ENCODE data around the gene MN1. TPM values are rescaled to one million over a fixed set of nuclear protein-coding genes. Genes with fewer than 3 reads are reported as not detected.

The MN1 gene
- total and polyA plus RNA-seq, 2 experiments from 2014 or later: 1.0 to 6.8 TPM

DNA sequence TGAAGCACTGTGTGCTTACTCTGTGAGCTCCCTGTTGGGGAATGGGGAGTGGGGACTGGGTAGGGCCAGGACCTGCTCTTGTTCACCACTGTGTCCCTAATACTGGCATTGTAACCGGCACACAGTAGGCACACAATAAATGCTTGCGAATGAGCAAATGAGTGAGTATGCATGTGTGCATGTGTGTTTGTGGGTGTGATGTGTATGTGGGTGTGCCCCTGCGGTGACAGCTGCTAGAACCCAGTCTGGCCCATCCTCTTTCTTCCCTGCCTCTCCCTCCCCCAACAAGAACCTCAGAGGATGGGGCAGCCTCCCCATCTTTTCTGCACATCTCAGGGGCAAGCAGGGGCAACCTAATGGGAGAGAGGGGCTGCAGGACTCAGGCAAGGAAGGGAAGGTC is 90.5 kb downstream of the MN1 start:
- H3K36me3 ChIP-seq (ENCODE audit: insufficient read depth): 0 out of 2 replicates have a peak, but pooled peaks cover 5% of the 10 kb centered on the region
- H3K4me3 ChIP-seq: no peak overlapping the region
- peaks cover 55% of the 10 kb centered on the region for H4K20me1 ChIP-seq (replicated peaks; ENCODE audit: insufficient read depth)
- H3K4me1 Mint-ChIP-seq: peaks cover 22% of the 10 kb centered on the region
- DNase-seq (ENCODE audit: low spot score) (no peak), ATAC-seq (no peak)
- H3K27me3 Mint-ChIP-seq (ENCODE audit: insufficient read depth, low read depth, poor library complexity): peaks cover 11% of the 10 kb centered on the region
- no peaks in the 10 kb centered on the region; the same call in 1 of the 3 replicates for H3K9me3 Mint-ChIP-seq
- no peak overlapping the region for H3K4me3 Mint-ChIP-seq
- no peak overlapping the region for H3K4me2 ChIP-seq
- peaks cover 63% of the 10 kb centered on the region for H3K36me3 Mint-ChIP-seq (ENCODE audit: low read depth)
- H3K27ac Mint-ChIP-seq: peak overlapping the region; percentile 26
- no peak overlapping the region for H2AFZ ChIP-seq
- H3F3A ChIP-seq (replicated peaks; ENCODE audit: low read depth): no peaks in the 10 kb centered on the region
- peaks cover 5% of the 10 kb centered on the region for H3K4me1 ChIP-seq (ENCODE audit: insufficient read depth)
- H3K27me3 ChIP-seq (ENCODE audit: insufficient read depth): no peaks in the 10 kb centered on the region
- H3K79me2 ChIP-seq (replicated peaks; ENCODE audit: insufficient read depth): peaks cover 61% of the 10 kb centered on the region
- TF ChIP-seq ZNF331 (CRISPR knock-in tag; IDR thresholded peaks at IDR 0.05; ENCODE audit: low read depth) (no peak), STAT1 (IDR thresholded peaks at IDR 0.05; ENCODE audit: unreplicated experiment) (no peak), POLR2AphosphoS5 (IDR thresholded peaks at IDR 0.05; ENCODE audit: low read depth) (no peak), CREB1 (CRISPR knock-in tag; IDR thresholded peaks at IDR 0.05; ENCODE audit: low read depth) (no peak), EZH2 (IDR thresholded peaks at IDR 0.05; ENCODE audit: low read depth, unreplicated experiment) (no peak), EZH2phosphoT487 (IDR thresholded peaks at IDR 0.05; ENCODE audit: unreplicated experiment) (no peak), JUNB (IDR thresholded peaks at IDR 0.05; ENCODE audit: unreplicated experiment) (no peak), ZNF114 (CRISPR knock-in tag; IDR thresholded peaks at IDR 0.05) (no peak), NANOG (IDR thresholded peaks at IDR 0.05; ENCODE audit: borderline replicate concordance) (no peak)
- TF ChIP-seq, protein P1, sequence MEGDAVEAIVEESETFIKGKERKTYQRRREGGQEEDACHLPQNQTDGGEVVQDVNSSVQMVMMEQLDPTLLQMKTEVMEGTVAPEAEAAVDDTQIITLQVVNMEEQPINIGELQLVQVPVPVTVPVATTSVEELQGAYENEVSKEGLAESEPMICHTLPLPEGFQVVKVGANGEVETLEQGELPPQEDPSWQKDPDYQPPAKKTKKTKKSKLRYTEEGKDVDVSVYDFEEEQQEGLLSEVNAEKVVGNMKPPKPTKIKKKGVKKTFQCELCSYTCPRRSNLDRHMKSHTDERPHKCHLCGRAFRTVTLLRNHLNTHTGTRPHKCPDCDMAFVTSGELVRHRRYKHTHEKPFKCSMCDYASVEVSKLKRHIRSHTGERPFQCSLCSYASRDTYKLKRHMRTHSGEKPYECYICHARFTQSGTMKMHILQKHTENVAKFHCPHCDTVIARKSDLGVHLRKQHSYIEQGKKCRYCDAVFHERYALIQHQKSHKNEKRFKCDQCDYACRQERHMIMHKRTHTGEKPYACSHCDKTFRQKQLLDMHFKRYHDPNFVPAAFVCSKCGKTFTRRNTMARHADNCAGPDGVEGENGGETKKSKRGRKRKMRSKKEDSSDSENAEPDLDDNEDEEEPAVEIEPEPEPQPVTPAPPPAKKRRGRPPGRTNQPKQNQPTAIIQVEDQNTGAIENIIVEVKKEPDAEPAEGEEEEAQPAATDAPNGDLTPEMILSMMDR (conservative IDR thresholded peaks at IDR 0.05; ENCODE audit: low read depth in 2 of 2): no peak
- TF ChIP-seq, protein P2, sequence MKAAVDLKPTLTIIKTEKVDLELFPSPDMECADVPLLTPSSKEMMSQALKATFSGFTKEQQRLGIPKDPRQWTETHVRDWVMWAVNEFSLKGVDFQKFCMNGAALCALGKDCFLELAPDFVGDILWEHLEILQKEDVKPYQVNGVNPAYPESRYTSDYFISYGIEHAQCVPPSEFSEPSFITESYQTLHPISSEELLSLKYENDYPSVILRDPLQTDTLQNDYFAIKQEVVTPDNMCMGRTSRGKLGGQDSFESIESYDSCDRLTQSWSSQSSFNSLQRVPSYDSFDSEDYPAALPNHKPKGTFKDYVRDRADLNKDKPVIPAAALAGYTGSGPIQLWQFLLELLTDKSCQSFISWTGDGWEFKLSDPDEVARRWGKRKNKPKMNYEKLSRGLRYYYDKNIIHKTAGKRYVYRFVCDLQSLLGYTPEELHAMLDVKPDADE (IDR thresholded peaks at IDR 0.05): no peak
- TF ChIP-seq, protein P3, sequence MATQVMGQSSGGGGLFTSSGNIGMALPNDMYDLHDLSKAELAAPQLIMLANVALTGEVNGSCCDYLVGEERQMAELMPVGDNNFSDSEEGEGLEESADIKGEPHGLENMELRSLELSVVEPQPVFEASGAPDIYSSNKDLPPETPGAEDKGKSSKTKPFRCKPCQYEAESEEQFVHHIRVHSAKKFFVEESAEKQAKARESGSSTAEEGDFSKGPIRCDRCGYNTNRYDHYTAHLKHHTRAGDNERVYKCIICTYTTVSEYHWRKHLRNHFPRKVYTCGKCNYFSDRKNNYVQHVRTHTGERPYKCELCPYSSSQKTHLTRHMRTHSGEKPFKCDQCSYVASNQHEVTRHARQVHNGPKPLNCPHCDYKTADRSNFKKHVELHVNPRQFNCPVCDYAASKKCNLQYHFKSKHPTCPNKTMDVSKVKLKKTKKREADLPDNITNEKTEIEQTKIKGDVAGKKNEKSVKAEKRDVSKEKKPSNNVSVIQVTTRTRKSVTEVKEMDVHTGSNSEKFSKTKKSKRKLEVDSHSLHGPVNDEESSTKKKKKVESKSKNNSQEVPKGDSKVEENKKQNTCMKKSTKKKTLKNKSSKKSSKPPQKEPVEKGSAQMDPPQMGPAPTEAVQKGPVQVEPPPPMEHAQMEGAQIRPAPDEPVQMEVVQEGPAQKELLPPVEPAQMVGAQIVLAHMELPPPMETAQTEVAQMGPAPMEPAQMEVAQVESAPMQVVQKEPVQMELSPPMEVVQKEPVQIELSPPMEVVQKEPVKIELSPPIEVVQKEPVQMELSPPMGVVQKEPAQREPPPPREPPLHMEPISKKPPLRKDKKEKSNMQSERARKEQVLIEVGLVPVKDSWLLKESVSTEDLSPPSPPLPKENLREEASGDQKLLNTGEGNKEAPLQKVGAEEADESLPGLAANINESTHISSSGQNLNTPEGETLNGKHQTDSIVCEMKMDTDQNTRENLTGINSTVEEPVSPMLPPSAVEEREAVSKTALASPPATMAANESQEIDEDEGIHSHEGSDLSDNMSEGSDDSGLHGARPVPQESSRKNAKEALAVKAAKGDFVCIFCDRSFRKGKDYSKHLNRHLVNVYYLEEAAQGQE (IDR thresholded peaks at IDR 0.05; ENCODE audit: unreplicated experiment): no peak
- TF ChIP-seq, protein P4, sequence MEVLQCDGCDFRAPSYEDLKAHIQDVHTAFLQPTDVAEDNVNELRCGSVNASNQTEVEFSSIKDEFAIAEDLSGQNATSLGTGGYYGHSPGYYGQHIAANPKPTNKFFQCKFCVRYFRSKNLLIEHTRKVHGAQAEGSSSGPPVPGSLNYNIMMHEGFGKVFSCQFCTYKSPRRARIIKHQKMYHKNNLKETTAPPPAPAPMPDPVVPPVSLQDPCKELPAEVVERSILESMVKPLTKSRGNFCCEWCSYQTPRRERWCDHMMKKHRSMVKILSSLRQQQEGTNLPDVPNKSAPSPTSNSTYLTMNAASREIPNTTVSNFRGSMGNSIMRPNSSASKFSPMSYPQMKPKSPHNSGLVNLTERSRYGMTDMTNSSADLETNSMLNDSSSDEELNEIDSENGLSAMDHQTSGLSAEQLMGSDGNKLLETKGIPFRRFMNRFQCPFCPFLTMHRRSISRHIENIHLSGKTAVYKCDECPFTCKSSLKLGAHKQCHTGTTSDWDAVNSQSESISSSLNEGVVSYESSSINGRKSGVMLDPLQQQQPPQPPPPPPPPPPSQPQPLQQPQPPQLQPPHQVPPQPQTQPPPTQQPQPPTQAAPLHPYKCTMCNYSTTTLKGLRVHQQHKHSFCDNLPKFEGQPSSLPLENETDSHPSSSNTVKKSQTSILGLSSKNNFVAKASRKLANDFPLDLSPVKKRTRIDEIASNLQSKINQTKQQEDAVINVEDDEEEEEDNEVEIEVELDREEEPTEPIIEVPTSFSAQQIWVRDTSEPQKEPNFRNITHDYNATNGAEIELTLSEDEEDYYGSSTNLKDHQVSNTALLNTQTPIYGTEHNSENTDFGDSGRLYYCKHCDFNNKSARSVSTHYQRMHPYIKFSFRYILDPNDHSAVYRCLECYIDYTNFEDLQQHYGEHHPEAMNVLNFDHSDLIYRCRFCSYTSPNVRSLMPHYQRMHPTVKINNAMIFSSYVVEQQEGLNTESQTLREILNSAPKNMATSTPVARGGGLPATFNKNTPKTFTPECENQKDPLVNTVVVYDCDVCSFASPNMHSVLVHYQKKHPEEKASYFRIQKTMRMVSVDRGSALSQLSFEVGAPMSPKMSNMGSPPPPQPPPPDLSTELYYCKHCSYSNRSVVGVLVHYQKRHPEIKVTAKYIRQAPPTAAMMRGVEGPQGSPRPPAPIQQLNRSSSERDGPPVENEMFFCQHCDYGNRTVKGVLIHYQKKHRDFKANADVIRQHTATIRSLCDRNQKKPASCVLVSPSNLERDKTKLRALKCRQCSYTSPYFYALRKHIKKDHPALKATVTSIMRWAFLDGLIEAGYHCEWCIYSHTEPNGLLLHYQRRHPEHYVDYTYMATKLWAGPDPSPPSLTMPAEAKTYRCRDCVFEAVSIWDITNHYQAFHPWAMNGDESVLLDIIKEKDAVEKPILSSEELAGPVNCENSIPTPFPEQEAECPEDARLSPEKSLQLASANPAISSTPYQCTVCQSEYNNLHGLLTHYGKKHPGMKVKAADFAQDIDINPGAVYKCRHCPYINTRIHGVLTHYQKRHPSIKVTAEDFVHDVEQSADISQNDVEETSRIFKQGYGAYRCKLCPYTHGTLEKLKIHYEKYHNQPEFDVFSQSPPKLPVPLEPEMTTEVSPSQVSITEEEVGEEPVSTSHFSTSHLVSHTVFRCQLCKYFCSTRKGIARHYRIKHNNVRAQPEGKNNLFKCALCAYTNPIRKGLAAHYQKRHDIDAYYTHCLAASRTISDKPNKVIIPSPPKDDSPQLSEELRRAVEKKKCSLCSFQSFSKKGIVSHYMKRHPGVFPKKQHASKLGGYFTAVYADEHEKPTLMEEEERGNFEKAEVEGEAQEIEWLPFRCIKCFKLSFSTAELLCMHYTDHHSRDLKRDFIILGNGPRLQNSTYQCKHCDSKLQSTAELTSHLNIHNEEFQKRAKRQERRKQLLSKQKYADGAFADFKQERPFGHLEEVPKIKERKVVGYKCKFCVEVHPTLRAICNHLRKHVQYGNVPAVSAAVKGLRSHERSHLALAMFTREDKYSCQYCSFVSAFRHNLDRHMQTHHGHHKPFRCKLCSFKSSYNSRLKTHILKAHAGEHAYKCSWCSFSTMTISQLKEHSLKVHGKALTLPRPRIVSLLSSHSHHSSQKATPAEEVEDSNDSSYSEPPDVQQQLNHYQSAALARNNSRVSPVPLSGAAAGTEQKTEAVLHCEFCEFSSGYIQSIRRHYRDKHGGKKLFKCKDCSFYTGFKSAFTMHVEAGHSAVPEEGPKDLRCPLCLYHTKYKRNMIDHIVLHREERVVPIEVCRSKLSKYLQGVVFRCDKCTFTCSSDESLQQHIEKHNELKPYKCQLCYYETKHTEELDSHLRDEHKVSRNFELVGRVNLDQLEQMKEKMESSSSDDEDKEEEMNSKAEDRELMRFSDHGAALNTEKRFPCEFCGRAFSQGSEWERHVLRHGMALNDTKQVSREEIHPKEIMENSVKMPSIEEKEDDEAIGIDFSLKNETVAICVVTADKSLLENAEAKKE (CRISPR knock-in tag; IDR thresholded peaks at IDR 0.05): no peak
- no peak overlapping the region for H3K27ac ChIP-seq (ENCODE audit: low read depth)
- H3K9me2 ChIP-seq (ENCODE audit: insufficient read depth): no peaks in the 10 kb centered on the region
